ENCODE measurements around the gene PDGFA.

DNA sequence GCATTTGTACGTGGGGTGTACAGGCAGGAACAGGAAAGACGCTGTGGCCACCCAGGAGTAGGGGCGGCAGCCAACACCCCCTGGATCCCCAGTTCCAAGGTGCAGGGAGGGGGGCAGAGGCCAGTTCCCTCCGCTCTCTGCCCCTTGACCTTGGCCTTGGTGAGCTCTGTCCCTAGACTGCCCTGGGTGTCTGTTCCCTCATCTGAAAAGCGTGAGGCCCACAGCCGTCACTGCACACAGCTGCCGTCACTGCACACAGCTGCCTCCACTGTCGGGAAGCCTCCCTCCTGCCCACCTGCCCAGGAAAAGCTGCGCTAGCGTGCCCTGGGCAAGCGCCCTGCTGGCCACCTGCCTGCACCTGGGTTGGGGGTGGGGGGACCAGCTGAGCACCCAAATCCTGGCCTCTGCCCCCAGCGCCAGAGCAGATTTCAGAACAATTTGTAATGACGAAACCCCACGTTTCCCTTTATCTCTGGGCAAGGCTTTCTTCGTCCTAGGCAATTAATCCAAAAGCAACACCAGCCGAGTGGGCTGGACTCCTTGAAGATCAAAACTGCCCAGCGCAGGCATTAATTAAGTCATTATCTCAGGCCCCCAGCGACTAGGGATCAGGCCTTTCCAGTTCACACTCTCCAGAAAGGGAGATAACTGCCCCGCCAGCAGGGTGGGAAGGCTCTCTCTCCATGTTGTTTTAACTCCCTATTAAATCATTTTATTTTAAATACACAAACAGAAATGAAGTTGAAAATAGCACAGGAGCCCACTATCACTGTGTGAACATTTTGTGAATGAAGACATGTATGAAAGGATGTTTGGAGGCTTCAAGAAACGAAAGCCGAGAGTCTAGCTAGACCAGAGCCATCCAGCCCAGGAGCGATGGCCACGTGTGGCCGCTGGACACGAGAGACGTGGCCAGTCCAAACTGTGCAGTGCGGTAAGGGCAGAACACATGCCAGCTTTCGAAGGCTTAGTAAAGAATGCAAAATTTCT, 4.0 kb upstream of the PDGFA start:
- TF ChIP-seq SIN3A (IDR thresholded peaks at IDR 0.05; ENCODE audit: borderline replicate concordance, insufficient read depth, low read length) (no peak), POLR2AphosphoS5 (IDR thresholded peaks at IDR 0.05; ENCODE audit: low read depth, low read length) (no peak), TAF1 (IDR thresholded peaks at IDR 0.05; ENCODE audit: borderline replicate concordance, insufficient read depth, low read length) (no peak)
